Prostate gland (tissue), 2 donors: ENCODE results near the gene PTPRD.

Experiments
- CTCF ChIP-seq, 4 experiments: fragments of 200-600 bp in 2 of 4; fragments of 450-650 bp in 2 of 4; sonication (generic) in 2 of 4; IDR thresholded peaks; 1 replicate in 3 of 4; 2 replicates in 1 of 4; pipeline ENCODE4 v1.5.1; 2016 to 2019; ENCODE audit warnings: antibody characterized with exemption in 4 of 4, mild to moderate bottlenecking in 2 of 4, moderate library complexity in 2 of 4
- POLR2A ChIP-seq: fragments of 450-650 bp; IDR thresholded peaks from one replicate; pipeline ENCODE4 v1.6.1; 2016; ENCODE audit warnings: antibody characterized with exemption, mild to moderate bottlenecking

GRCh38 chr9:8890695-8891094 is 1722.1 kb downstream of the PTPRD start:
- TF ChIP-seq CTCF (IDR thresholded peaks at IDR 0.05) (no peak), POLR2A (no peak)
